NT2/D1 (cell line): Measurements from ENCODE around the gene CHGA.

Experiments
- SUZ12 ChIP-seq: IDR thresholded peaks from 2 replicates; pipeline ENCODE4 v1.6.1; 2011; ENCODE audit not compliant: insufficient read length, insufficient read depth; ENCODE audit errors: extremely low read depth
- ZNF274 ChIP-seq: IDR thresholded peaks from 2 replicates; pipeline ENCODE4 v1.6.1; 2011; ENCODE audit warnings: mild to moderate bottlenecking, low read depth, low read length

DNA sequence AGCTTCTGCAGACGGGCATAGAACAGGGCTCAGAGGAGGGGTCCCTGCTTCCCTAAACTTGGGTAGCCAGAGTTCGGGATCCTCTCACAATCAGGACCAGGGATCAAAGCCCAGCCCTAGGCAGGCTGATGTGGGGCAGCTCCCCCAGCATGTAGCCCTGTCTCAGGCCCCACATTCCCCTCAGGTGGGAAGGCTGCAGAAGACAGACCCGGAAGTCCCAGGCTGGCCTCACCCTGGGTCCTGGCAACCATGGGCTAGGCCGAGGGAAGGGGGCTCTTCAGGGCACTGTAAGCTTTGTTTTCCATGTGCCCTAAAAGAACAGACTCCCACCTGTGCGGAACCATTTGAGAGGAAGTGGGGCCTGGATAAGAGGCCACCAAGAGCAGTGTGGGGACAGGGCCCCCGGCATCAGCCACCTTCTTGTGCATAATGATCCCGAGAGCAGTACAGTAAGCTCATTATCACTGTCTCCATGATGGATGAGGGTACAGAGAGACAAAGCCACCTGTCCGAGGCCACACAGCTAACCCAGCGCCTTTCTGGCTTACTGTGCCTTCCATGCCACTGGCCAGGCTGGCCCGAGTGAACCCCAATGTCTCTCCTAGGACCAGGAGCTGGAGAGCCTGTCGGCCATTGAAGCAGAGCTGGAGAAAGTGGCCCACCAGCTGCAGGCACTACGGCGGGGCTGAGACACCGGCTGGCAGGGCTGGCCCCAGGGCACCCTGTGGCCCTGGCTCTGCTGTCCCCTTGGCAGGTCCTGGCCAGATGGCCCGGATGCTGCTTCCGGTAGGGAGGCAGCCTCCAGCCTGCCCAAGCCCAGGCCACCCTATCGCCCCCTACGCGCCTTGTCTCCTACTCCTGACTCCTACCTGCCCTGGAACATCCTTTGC is 11.5 kb downstream of the CHGA start:
- no peak for TF ChIP-seq ZNF274
- TF ChIP-seq SUZ12, result no peak
